GM23248 (cell line): ENCODE measurements around the gene LRRFIP1.

Experiments
- EZH2 ChIP-seq: fragments of 200-600 bp; sonication (generic); IDR thresholded peaks from 2 replicates; pipeline ENCODE4 v1.6.1; 2018; ENCODE audit warnings: antibody characterized with exemption, mild to moderate bottlenecking; ENCODE audit not compliant: insufficient read depth, poor library complexity, severe bottlenecking
- EZH2phosphoT487 ChIP-seq: fragments of 200-600 bp; sonication (generic); IDR thresholded peaks from 2 replicates; pipeline ENCODE4 v1.6.1; 2018; ENCODE audit warnings: antibody characterized with exemption, moderate library complexity, mild to moderate bottlenecking, low read depth; ENCODE audit not compliant: insufficient read depth

- no peak for TF ChIP-seq EZH2
- no peak for TF ChIP-seq EZH2phosphoT487
These were observed 178.9 kb downstream of the LRRFIP1 start for GRCh38 chr2:237806334-237806733.
